Measurements from ENCODE around the gene ZNF728.
"Not testable (repeated sequence)": the region's sequence is repeated elsewhere in the genome, so short reads cannot be mapped to it uniquely, and the experiment has no call there.

GRCh38 chr19:22927576-22927975, 75.4 kb downstream of the ZNF728 start:
- not testable (repeated sequence) for TF ChIP-seq CTCF, POLR2AphosphoS5, EP300 (IDR thresholded peaks at IDR 0.05)

Measured in stomach (tissue), 4 donors.